GM21825 (cell line): ENCODE data around the gene TBL1Y.
"Not testable (repeated sequence)": the region's sequence is repeated elsewhere in the genome, so short reads cannot be mapped to it uniquely, and the experiment has no call there.

Experiments
- ATAC-seq: cut with Tn5 transposase; IDR thresholded peaks from one replicate; pipeline ENCODE4 v1.9.1; 2021; ENCODE audit warnings: mild to moderate bottlenecking, moderate library complexity; ENCODE audit not compliant: unreplicated experiment

The TBL1Y gene

GRCh38 chrY:7078725-7079124 lies 168.2 kb downstream of the TBL1Y start:
- no peak for ATAC-seq

GRCh38 chrY:7080548-7080947 lies 170.1 kb downstream of the TBL1Y start:
- not testable (repeated sequence) for ATAC-seq

GRCh38 chrY:7085606-7086005 lies 175.1 kb downstream of the TBL1Y start:
- no peak for ATAC-seq

- no peak for ATAC-seq
These were observed 182.3 kb downstream of the TBL1Y start for GRCh38 chrY:7092836-7093235.

- no peak for ATAC-seq
These were observed 183.9 kb downstream of the TBL1Y start for GRCh38 chrY:7094365-7094764.

- ATAC-seq = no peak
These were observed 186.5 kb downstream of the TBL1Y start for GRCh38 chrY:7097021-7097420.

GRCh38 chrY:7099742-7100141 lies 189.2 kb downstream of the TBL1Y start:
- ATAC-seq = no peak

GRCh38 chrY:7102680-7103079 lies 192.2 kb downstream of the TBL1Y start:
- ATAC-seq = no peak

GRCh38 chrY:7107179-7107578 lies 196.7 kb downstream of the TBL1Y start:
- ATAC-seq = no peak

- ATAC-seq = no peak
These were observed 199.6 kb downstream of the TBL1Y start for GRCh38 chrY:7110086-7110485.

GRCh38 chrY:7115871-7116270 lies 205.4 kb downstream of the TBL1Y start:
- ATAC-seq = no peak

- no peak for ATAC-seq
These were observed 211.7 kb downstream of the TBL1Y start for GRCh38 chrY:7122202-7122601.

GRCh38 chrY:7125136-7126056 lies 214.9 kb downstream of the TBL1Y start:
- ATAC-seq = no peak

GRCh38 chrY:7128211-7128610 lies 217.7 kb downstream of the TBL1Y start:
- no peak for ATAC-seq
